Neural progenitor cell (in vitro differentiated cells): ENCODE measurements around the gene PCGF3.

Source experiments
- CTCF ChIP-seq: fragments of 200-600 bp; sonication (generic); IDR thresholded peaks from 2 replicates; pipeline ENCODE4 v1.5.1; 2017; ENCODE audit warnings: antibody characterized with exemption, mild to moderate bottlenecking
- EZH2phosphoT487 ChIP-seq: fragments of 200-600 bp; sonication (generic); IDR thresholded peaks from 2 replicates; pipeline ENCODE4 v1.6.1; 2017; ENCODE audit warnings: antibody characterized with exemption

- TF ChIP-seq CTCF (no peak), EZH2phosphoT487 (no peak)
Measured at GRCh38 chr4:661881-662761, 43.5 kb upstream of the PCGF3 start.
